Natural killer cell (primary cell): ENCODE results near the gene CEP55. TPM values are rescaled to one million over a fixed set of nuclear protein-coding genes. Genes with fewer than 3 reads are reported as not detected.
A peak's percentile ranks its signal among the peaks of the same experiment; 100 is the strongest.

Source experiments
- ATAC-seq, 3 donors: fragments of 150-1000 bp in 2 of 3; fragments of 200-7000 bp in 1 of 3; cut with Tn5 transposase; 1 replicate in 1 of 3; 2 replicates in 2 of 3; pipeline ENCODE4 v1.10.0; 2021; ENCODE audit warnings: mild to moderate bottlenecking in 2 of 3, moderate library complexity in 2 of 3
- DNase-seq, 2 donors: peaks; one replicate each; pipeline versions ENCODE4 v3.0.0 to v3.0.0-alpha.2; 2013 to 2021; ENCODE audit warnings: mixed read lengths in 1 of 2
- H3K27ac ChIP-seq: one replicate; pipeline ENCODE4 v1.5.1; 2013; ENCODE audit warnings: mild to moderate bottlenecking, low read length
- H3K27me3 ChIP-seq: one replicate; pipeline ENCODE4 v1.6.1; 2013; ENCODE audit warnings: low read length; ENCODE audit not compliant: control insufficient read depth, insufficient read depth
- H3K36me3 ChIP-seq: one replicate; pipeline ENCODE4 v1.6.1; 2013; ENCODE audit warnings: low read length; ENCODE audit not compliant: control insufficient read depth, insufficient read depth
- H3K4me1 ChIP-seq: one replicate; pipeline ENCODE4 v1.6.1; 2013; ENCODE audit warnings: low read length; ENCODE audit not compliant: control insufficient read depth, insufficient read depth
- H3K4me3 ChIP-seq: one replicate; pipeline ENCODE4 v1.5.1; 2013; ENCODE audit warnings: low read length
- H3K9me3 ChIP-seq: one replicate; pipeline ENCODE4 v1.6.1; 2013; ENCODE audit warnings: low read length; ENCODE audit not compliant: control insufficient read depth, insufficient read depth
- H3K27ac Mint-ChIP-seq, 2 donors: one replicate each; pipeline ENCODE4 v1.8.0; 2022; ENCODE audit warnings: mild to moderate bottlenecking in 2 of 2, mixed read lengths in 2 of 2, moderate library complexity in 1 of 2
- H3K27me3 Mint-ChIP-seq, 2 donors: one replicate each; pipeline ENCODE4 v1.8.0; 2022; ENCODE audit warnings: low read depth in 2 of 2, mixed read lengths in 2 of 2
- H3K36me3 Mint-ChIP-seq: one replicate; pipeline ENCODE4 v1.8.0; 2022; ENCODE audit warnings: mixed read lengths
- H3K4me1 Mint-ChIP-seq, 2 donors: one replicate each; pipeline ENCODE4 v1.8.0; 2022; ENCODE audit warnings: mixed read lengths in 2 of 2
- H3K4me3 Mint-ChIP-seq: one replicate; pipeline ENCODE4 v1.8.0; 2022; ENCODE audit warnings: mild to moderate bottlenecking, moderate library complexity, mixed read lengths
- H3K9me3 Mint-ChIP-seq, 2 donors: one replicate each; pipeline ENCODE4 v1.8.0; 2022; ENCODE audit warnings: mixed read lengths in 2 of 2
- WGBS: methylation state at CpG from one replicate; pipeline ENCODE4 v1.1.7; 2013; ENCODE audit warnings: missing lambda C conversion rate; ENCODE audit not compliant: insufficient coverage; 5-methylcytosine and 5-hydroxymethylcytosine counted together
- intact Hi-C: fragments of 100-400 bp; cut with micrococcal nuclease; formaldehyde crosslinking; loops from one replicate; pipeline ENCODE4 v1.14.2; 2022
- total RNA-seq, 4 donors: library from RNA; stranded (reverse); fragments of 120-200 nt in 1 of 4; gene quantifications; one replicate each; pipeline versions ENCODE4 v1.2.3 to v1.2.4, GENCODE V29; 2013 to 2022
- TF ChIP-seq, protein P1 (sequence below): fragments of 200-600 bp; IDR thresholded peaks from one replicate; pipeline ENCODE4 v1.8.0; 2022; ENCODE audit warnings: antibody characterized with exemption

Gene CEP55
- total RNA-seq, 3 donors from 2014 or later (not counting 1 experiment from before 2014, with no cell fraction given) = 0.35 to 0.85 (median 0.50) TPM

GRCh38 chr10:93553482-93554315 is 57.3 kb downstream of the CEP55 start:
- 88% methylated on average over 6 of the region's 8 CpGs for WGBS
- Histone ChIP-seq H3K4me3 (no peak overlapping the region), H3K27me3 (no peaks in the 10 kb centered on the region), H3K9me3 (no peaks in the 10 kb centered on the region), H3K4me1 (no peaks in the 10 kb centered on the region), H3K36me3 (no peaks in the 10 kb centered on the region), H3K27ac (no peak overlapping the region)
- Mint-ChIP-seq H3K9me3 (no peaks in the 10 kb centered on the region), H3K4me3 (no peak overlapping the region), H3K4me1 (no peaks in the 10 kb centered on the region), H3K27ac (no peak overlapping the region), H3K27me3 (peaks cover 4 to 7% of the 10 kb centered on the region in 2 donors), H3K36me3 (no peaks in the 10 kb centered on the region)
- DNase-seq = no peak
- TF ChIP-seq, protein P1, sequence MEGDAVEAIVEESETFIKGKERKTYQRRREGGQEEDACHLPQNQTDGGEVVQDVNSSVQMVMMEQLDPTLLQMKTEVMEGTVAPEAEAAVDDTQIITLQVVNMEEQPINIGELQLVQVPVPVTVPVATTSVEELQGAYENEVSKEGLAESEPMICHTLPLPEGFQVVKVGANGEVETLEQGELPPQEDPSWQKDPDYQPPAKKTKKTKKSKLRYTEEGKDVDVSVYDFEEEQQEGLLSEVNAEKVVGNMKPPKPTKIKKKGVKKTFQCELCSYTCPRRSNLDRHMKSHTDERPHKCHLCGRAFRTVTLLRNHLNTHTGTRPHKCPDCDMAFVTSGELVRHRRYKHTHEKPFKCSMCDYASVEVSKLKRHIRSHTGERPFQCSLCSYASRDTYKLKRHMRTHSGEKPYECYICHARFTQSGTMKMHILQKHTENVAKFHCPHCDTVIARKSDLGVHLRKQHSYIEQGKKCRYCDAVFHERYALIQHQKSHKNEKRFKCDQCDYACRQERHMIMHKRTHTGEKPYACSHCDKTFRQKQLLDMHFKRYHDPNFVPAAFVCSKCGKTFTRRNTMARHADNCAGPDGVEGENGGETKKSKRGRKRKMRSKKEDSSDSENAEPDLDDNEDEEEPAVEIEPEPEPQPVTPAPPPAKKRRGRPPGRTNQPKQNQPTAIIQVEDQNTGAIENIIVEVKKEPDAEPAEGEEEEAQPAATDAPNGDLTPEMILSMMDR = no peak
- intact Hi-C loops = loop anchor here (1.0 kb wide), 1 partner anchor 306 kb away; no protein-coding TSS in a partner anchor
- no peak for ATAC-seq

DNA sequence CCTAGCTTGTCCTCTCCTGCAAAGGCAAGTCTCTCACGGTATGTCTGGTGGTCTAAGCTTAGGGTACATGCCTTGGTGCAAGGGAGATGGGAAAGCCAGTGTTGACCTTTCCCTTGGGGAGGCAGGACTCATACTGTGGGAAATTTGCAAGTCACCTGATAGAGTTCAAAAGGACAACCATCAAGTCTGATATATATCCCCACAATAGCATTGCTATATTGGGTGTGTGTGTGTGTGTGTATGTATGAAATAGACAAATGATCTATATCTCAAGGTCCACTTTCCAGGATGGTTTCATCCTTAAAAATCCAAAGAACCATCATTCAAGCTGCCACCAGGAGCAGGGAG is 57.9 kb downstream of the CEP55 start:
- Histone ChIP-seq H3K9me3 (no peaks in the 10 kb centered on the region), H3K36me3 (no peaks in the 10 kb centered on the region), H3K4me1 (no peaks in the 10 kb centered on the region), H3K27ac (no peak overlapping the region), H3K27me3 (no peaks in the 10 kb centered on the region), H3K4me3 (no peak overlapping the region)
- 95% methylated on average over 1 of the region's 1 CpG for WGBS
- Mint-ChIP-seq H3K4me1 (no peaks in the 10 kb centered on the region), H3K27me3 (peaks cover 4 to 7% of the 10 kb centered on the region in 2 donors), H3K27ac (no peak overlapping the region), H3K4me3 (no peak overlapping the region), H3K9me3 (no peaks in the 10 kb centered on the region), H3K36me3 (no peaks in the 10 kb centered on the region)
- intact Hi-C loops = loop anchor here (1.0 kb wide), 1 partner anchor 305 kb away; no protein-coding TSS in a partner anchor
- no peak for DNase-seq
- TF ChIP-seq, protein P1 = no peak
- ATAC-seq = no peak

GRCh38 chr10:93554760-93555432 is 58.5 kb downstream of the CEP55 start:
- no peaks in the 10 kb centered on the region for H3K36me3 Mint-ChIP-seq
- intact Hi-C loops = loop anchor here (1.0 kb wide), 1 partner anchor 304 kb away; no protein-coding TSS in a partner anchor
- no peak overlapping the region for H3K4me3 ChIP-seq
- H3K36me3 ChIP-seq = no peaks in the 10 kb centered on the region
- WGBS = 24% methylated on average over 12 of the region's 14 CpGs
- H3K4me1 ChIP-seq = no peaks in the 10 kb centered on the region
- peak; percentile 40 to 69 (median 47) for ATAC-seq
- H3K4me1 Mint-ChIP-seq = no peaks in the 10 kb centered on the region
- peak overlapping the region in 1 of 2 donors; percentile 56 for H3K27ac Mint-ChIP-seq
- DNase-seq = peak; percentile 24 to 52
- H3K4me3 Mint-ChIP-seq = no peak overlapping the region
- H3K9me3 ChIP-seq = no peaks in the 10 kb centered on the region
- H3K27ac ChIP-seq = no peak overlapping the region
- H3K27me3 ChIP-seq = no peaks in the 10 kb centered on the region
- no peaks in the 10 kb centered on the region for H3K9me3 Mint-ChIP-seq
- TF ChIP-seq, protein P1 = peak; percentile 26
- H3K27me3 Mint-ChIP-seq = peaks cover 7 to 9% of the 10 kb centered on the region in 2 donors
